Body of pancreas (tissue), 4 donors: ENCODE data around the gene PLS1. TPM values are rescaled to one million over a fixed set of nuclear protein-coding genes. Genes with fewer than 3 reads are reported as not detected.

Experiments used
- ATAC-seq: fragments of 150-250 bp; one replicate; pipeline ENCODE4 v1.9.1; 2016
- DNase-seq, 4 donors: peaks; one replicate each; pipeline ENCODE4 v3.0.0-alpha.2; 2019
- H3K27ac ChIP-seq, 4 donors: fragments of 200-600 bp; sonication (generic); 1 replicate in 3 of 4; 2 replicates in 1 of 4; pipeline versions ENCODE4 v1.5.1 to v1.6.1; 2016 to 2019; ENCODE audit warnings: mild to moderate bottlenecking in 1 of 4, mixed read lengths in 1 of 4, moderate library complexity in 1 of 4
- H3K27me3 ChIP-seq, 2 donors: fragments of 200-600 bp; sonication (generic); one replicate each; pipeline ENCODE4 v1.6.0; 2016; ENCODE audit warnings: mild to moderate bottlenecking in 1 of 2
- H3K36me3 ChIP-seq, 2 donors: fragments of 200-600 bp; sonication (generic); replicated peaks in 1 of 2; 2 replicates each; pipeline ENCODE4 v1.5.1; 2016; ENCODE audit warnings: low read depth in 2 of 2; ENCODE audit not compliant: insufficient read depth in 1 of 2
- H3K4me1 ChIP-seq: fragments of 200-600 bp; sonication (generic); one replicate; pipeline ENCODE4 v1.6.0; 2016
- H3K4me3 ChIP-seq, 2 donors: fragments of 200-600 bp; sonication (generic); 1 replicate in 1 of 2; 2 replicates in 1 of 2; pipeline ENCODE4 v1.5.1; 2016 to 2019
- H3K9me3 ChIP-seq, 3 donors: fragments of 200-600 bp; sonication (generic); 1 replicate in 2 of 3; 2 replicates in 1 of 3; pipeline ENCODE4 v1.5.1; 2016
- CTCF ChIP-seq, 7 experiments: fragments of 450-650 bp in 4 of 7; fragments of 200-600 bp in 3 of 7; sonication (generic) in 3 of 7; IDR thresholded peaks; one replicate each; pipeline ENCODE4 v1.5.1; 2016 to 2019; ENCODE audit warnings: antibody characterized with exemption in 7 of 7
- POLR2A ChIP-seq, 3 donors: fragments of 450-650 bp; IDR thresholded peaks; one replicate each; pipeline ENCODE4 v1.6.1; 2016; ENCODE audit warnings: antibody characterized with exemption in 3 of 3, mild to moderate bottlenecking in 2 of 3
- WGBS, 2 donors: methylation state at CpG; one replicate each; pipeline ENCODE4 v1.1.5; 2017; 5-methylcytosine and 5-hydroxymethylcytosine counted together
- intact Hi-C: fragments of 100-400 bp; cut with DNase I; formaldehyde crosslinking; loops from one replicate; pipeline ENCODE4 v1.15.1; 2023
- total RNA-seq, 2 donors: library from RNA; depleted of rRNA; stranded (reverse); fragments of >200 nt; gene quantifications; one replicate each; pipeline ENCODE4 v1.1.0, GENCODE V29; 2016

PLS1 gene
- total RNA-seq, 2 donors from 2014 or later: 6.3 to 21.8 TPM

- TF ChIP-seq POLR2A (IDR thresholded peaks at IDR 0.05) (peak; percentile 50 to 59 (median 55)), CTCF (IDR thresholded peaks at IDR 0.05) (no peak)
- intact Hi-C loops: no loop called here
- peak within 1 kb of the TSS; percentile 34 to 65 for H3K4me3 ChIP-seq
- H3K36me3 ChIP-seq: no peaks in the 10 kb centered on the region
- DNase-seq: peak; percentile 59 to 72 (median 69)
- H3K27me3 ChIP-seq: no peaks in the 10 kb centered on the region
- H3K4me1 ChIP-seq: peaks cover 10% of the 10 kb centered on the region
- peak; percentile 95 for ATAC-seq
- WGBS, 2 donors: 1% methylated on average over 25 to 58 of the region's 73 CpGs
- no peaks in the 10 kb centered on the region for H3K9me3 ChIP-seq
- H3K27ac ChIP-seq: peak within 1 kb of the TSS in 3 of 4 donors; percentile 44 to 77 (median 66)
Observed at GRCh38 chr3:142723968-142724681, 127.9 kb downstream of the PLS1 start, which contains the start of gene TRPC1. Gene TRPC1, plus strand, starts transcription at chr3:142724034. Its CDS starts 526 bp downstream, at chr3:142724560.

DNA sequence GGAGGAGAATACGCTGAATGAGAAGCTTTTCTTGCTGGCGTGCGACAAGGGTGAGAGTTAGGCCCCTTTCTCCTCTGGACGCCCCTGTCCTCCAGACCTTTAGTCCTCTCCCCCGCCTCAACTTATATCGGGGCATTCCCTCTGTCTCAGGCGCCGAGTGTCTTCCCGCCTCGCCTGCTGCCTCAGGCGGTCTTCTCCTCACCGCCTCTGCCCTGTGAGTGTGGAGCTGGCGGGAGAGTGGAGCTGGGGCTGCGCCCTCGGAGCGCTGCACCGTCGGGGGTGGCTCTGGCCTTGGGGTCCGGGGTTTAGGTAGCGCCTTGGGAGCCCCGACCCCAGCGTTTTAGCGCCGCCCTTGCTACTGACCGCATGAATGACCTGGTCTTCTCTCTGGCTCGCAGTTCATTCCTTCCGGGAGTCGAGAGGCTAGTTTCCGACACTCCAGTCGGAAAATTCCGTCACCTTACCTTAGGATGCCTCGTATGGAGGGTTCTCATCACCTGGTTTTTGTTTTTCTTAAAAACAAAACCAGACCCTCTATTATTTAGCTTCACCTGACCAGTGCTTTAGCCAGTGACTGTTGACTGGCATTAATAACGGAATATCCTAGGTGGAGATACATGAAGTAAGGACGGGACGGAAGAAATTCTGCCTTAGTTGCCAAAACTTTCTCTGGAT is 128.6 kb downstream of the PLS1 start:
- intact Hi-C loops: no loop called here
- no peaks in the 10 kb centered on the region for H3K27me3 ChIP-seq
- H3K27ac ChIP-seq: peak overlapping the region in 3 of 4 donors; percentile 44 to 77 (median 66)
- no peaks in the 10 kb centered on the region for H3K36me3 ChIP-seq
- ATAC-seq: peak; percentile 16
- H3K9me3 ChIP-seq: no peaks in the 10 kb centered on the region
- peak overlapping the region; percentile 34 to 65 for H3K4me3 ChIP-seq
- peak; percentile 8 to 23 (median 22) for DNase-seq
- WGBS, 2 donors: 11 to 39% methylated on average over 12 to 35 of the region's 35 CpGs
- TF ChIP-seq CTCF (IDR thresholded peaks at IDR 0.05): no peak
- TF ChIP-seq POLR2A (IDR thresholded peaks at IDR 0.05): no peak
- H3K4me1 ChIP-seq: peaks cover 10% of the 10 kb centered on the region

DNA sequence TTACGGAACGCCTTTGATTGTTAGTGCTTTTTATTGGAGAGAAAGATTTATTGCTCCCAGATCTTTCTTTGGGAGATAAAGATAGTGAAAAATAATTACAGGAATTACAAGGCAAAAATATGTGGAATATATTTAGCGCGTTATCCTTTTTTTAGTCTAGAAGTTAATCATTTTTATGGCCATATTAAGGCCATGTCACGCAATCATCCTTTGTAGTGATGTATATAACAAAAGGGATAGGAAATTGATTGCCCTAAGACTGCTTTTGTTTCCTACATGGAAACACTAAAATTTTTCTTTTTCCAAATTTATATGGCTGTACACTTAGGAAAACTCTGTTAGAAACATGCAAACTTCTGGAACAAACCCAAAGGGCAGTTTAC is 129.2 kb downstream of the PLS1 start:
- H3K27ac ChIP-seq: no peak overlapping the region

GRCh38 chr3:142726017-142726416 is 129.8 kb downstream of the PLS1 start:
- intact Hi-C loops: no loop called here
- Histone ChIP-seq H3K4me1 (peaks cover 10% of the 10 kb centered on the region), H3K27ac (no peak overlapping the region), H3K36me3 (no peaks in the 10 kb centered on the region), H3K9me3 (no peaks in the 10 kb centered on the region), H3K4me3 (no peak overlapping the region), H3K27me3 (no peaks in the 10 kb centered on the region)
- TF ChIP-seq POLR2A (IDR thresholded peaks at IDR 0.05): no peak
- DNase-seq: no peak
- no peak for ATAC-seq
- 33 to 42% methylated on average over 1 of the region's 1 CpG for WGBS, 2 donors

More for the DNA sequence above, 129.2 kb downstream of the PLS1 start:
- intact Hi-C loops: no loop called here
- Histone ChIP-seq H3K36me3 (no peaks in the 10 kb centered on the region), H3K4me3 (no peak overlapping the region), H3K4me1 (peaks cover 10% of the 10 kb centered on the region), H3K9me3 (no peaks in the 10 kb centered on the region), H3K27me3 (no peaks in the 10 kb centered on the region)
- no peak for TF ChIP-seq POLR2A (IDR thresholded peaks at IDR 0.05)
- TF ChIP-seq CTCF (IDR thresholded peaks at IDR 0.05): no peak
- ATAC-seq: no peak
- DNase-seq: no peak
- 72 to 76% methylated on average over 5 of the region's 5 CpGs for WGBS, 2 donors

DNA sequence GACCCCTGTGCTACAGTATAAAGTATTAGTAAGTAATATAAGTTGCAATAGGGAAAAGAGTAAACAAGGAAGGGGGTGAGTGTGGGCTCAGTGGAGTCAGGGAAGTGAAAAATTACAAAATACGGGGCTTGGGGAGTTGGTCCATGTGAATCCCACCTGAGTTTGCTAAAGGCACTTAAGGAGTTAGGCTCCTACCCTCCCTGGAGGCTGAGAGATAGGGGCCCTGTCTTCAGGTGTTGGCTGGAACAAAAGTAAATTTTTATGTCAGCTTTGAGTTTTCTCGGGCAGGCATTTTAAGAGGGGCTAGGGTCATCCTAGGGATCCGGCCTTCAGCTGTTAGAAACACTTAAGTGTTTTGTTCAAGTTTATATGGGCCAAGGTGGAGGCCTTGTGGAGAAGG is 135.9 kb downstream of the PLS1 start:
- no peak for TF ChIP-seq POLR2A (IDR thresholded peaks at IDR 0.05)
- no peak for TF ChIP-seq CTCF (IDR thresholded peaks at IDR 0.05)
- ATAC-seq (no peak), DNase-seq (no peak)
- Histone ChIP-seq H3K36me3 (no peaks in the 10 kb centered on the region), H3K4me1 (no peaks in the 10 kb centered on the region), H3K27me3 (no peaks in the 10 kb centered on the region), H3K4me3 (no peak overlapping the region), H3K27ac (no peak overlapping the region), H3K9me3 (no peaks in the 10 kb centered on the region)
- WGBS, 2 donors: 86 to 91% methylated on average over 3 of the region's 3 CpGs
- intact Hi-C loops: no loop called here
